ENCODE data around the gene LPP.
"Not testable (repeated sequence)": the region's sequence is repeated elsewhere in the genome, so short reads cannot be mapped to it uniquely, and the experiment has no call there.

LPP gene

GRCh38 chr3:188407158-188407880 lies 253.4 kb downstream of the LPP start:
- no peak for DNase-seq

- DNase-seq: no peak
Observed at GRCh38 chr3:188408831-188409230, 254.9 kb downstream of the LPP start.

- no peak for DNase-seq
Observed at GRCh38 chr3:188411750-188412149, 257.8 kb downstream of the LPP start.

- DNase-seq: no peak
Observed at GRCh38 chr3:188415196-188415595, 261.2 kb downstream of the LPP start.

- no peak for DNase-seq
Observed at GRCh38 chr3:188416041-188416440, 262.1 kb downstream of the LPP start.

- no peak for DNase-seq
Observed at GRCh38 chr3:188417271-188417696, 263.3 kb downstream of the LPP start.

- DNase-seq: no peak
Observed at GRCh38 chr3:188417766-188418165, 263.8 kb downstream of the LPP start.

GRCh38 chr3:188421151-188421821 lies 267.3 kb downstream of the LPP start:
- no peak for DNase-seq

- DNase-seq: no peak
Observed at GRCh38 chr3:188421836-188422540, 268.0 kb downstream of the LPP start.

GRCh38 chr3:188427981-188428380 lies 274.0 kb downstream of the LPP start:
- not testable (repeated sequence) for DNase-seq

GRCh38 chr3:188431040-188431439 lies 277.1 kb downstream of the LPP start:
- no peak for DNase-seq

GRCh38 chr3:188431553-188431952 lies 277.6 kb downstream of the LPP start:
- peak in 1 of 2 experiments; percentile 10 for DNase-seq

- DNase-seq: no peak
Observed at GRCh38 chr3:188432802-188433520, 279.0 kb downstream of the LPP start.

GRCh38 chr3:188433521-188434150 lies 279.7 kb downstream of the LPP start:
- no peak for DNase-seq

GRCh38 chr3:188434594-188434993 lies 280.6 kb downstream of the LPP start:
- DNase-seq: no peak

GRCh38 chr3:188435266-188435665 lies 281.3 kb downstream of the LPP start:
- no peak for DNase-seq

GRCh38 chr3:188437926-188438325 lies 284.0 kb downstream of the LPP start:
- DNase-seq: no peak

GRCh38 chr3:188439080-188439479 lies 285.1 kb downstream of the LPP start:
- no peak for DNase-seq

- DNase-seq: no peak
Observed at GRCh38 chr3:188440340-188440972, 286.5 kb downstream of the LPP start.

- no peak for DNase-seq
Observed at GRCh38 chr3:188442430-188442829, 288.5 kb downstream of the LPP start.

GRCh38 chr3:188445175-188445574 lies 291.2 kb downstream of the LPP start:
- DNase-seq: not testable (repeated sequence)

- no peak for DNase-seq
Observed at GRCh38 chr3:188446014-188446413, 292.1 kb downstream of the LPP start.

Measured in SW 1271 (cell line).